Neural cell (in vitro differentiated cells): ENCODE results near the gene BCKDHB.

ENCODE experiments used
- CTCF ChIP-seq: fragments of 450-650 bp; IDR thresholded peaks from 2 replicates; pipeline ENCODE4 v1.5.1; 2014; ENCODE audit warnings: antibody characterized with exemption, mild to moderate bottlenecking, moderate library complexity; ENCODE audit not compliant: poor library complexity, severe bottlenecking
- EP300 ChIP-seq: fragments of 450-650 bp; conservative IDR thresholded peaks from 2 replicates; pipeline ENCODE4 v1.6.1; 2014; ENCODE audit warnings: antibody characterized with exemption, mild to moderate bottlenecking, moderate library complexity; ENCODE audit not compliant: poor library complexity, severe bottlenecking
- EZH2 ChIP-seq: fragments of 200-600, 300-800 bp; shearing (Covaris generic), sonication (generic); IDR thresholded peaks from 2 replicates; pipeline ENCODE4 v1.6.1; 2014; ENCODE audit warnings: antibody characterized with exemption, low read length, borderline replicate concordance, mild to moderate bottlenecking; ENCODE audit not compliant: insufficient read depth, poor library complexity, severe bottlenecking
- MXI1 ChIP-seq: fragments of 450-650 bp; conservative IDR thresholded peaks from 2 replicates; pipeline ENCODE4 v1.6.1; 2014; ENCODE audit warnings: antibody characterized with exemption, mild to moderate bottlenecking; ENCODE audit not compliant: poor library complexity, severe bottlenecking
- POLR2AphosphoS5 ChIP-seq: IDR thresholded peaks from 2 replicates; pipeline ENCODE4 v1.6.1; 2012
- REST ChIP-seq: IDR thresholded peaks from 2 replicates; pipeline ENCODE4 v1.6.1; 2012; ENCODE audit warnings: borderline replicate concordance
- SMC3 ChIP-seq: fragments of 450-650 bp; conservative IDR thresholded peaks from 2 replicates; pipeline ENCODE4 v1.6.1; 2014; ENCODE audit warnings: antibody characterized with exemption, mild to moderate bottlenecking, moderate library complexity; ENCODE audit not compliant: poor library complexity
- TAF1 ChIP-seq: IDR thresholded peaks from 2 replicates; pipeline ENCODE4 v1.6.1; 2012; ENCODE audit warnings: low read depth

GRCh38 chr6:80170433-80170832 lies 64.0 kb downstream of the BCKDHB start:
- TF ChIP-seq CTCF (no peak), EZH2 (no peak), POLR2AphosphoS5 (no peak), EP300 (no peak), TAF1 (no peak), REST (no peak), SMC3 (no peak), MXI1 (no peak)
